DMS153 treated with DMSO at 0.1 percent for 48 hours (cell line): ENCODE measurements around the gene BST1.

Experiments used
- DNase-seq: peaks from one replicate; lab custom pipeline; 2025; ENCODE audit not compliant: unreplicated experiment; lab: John Stamatoyannopoulos, UW

The BST1 gene, protein sequence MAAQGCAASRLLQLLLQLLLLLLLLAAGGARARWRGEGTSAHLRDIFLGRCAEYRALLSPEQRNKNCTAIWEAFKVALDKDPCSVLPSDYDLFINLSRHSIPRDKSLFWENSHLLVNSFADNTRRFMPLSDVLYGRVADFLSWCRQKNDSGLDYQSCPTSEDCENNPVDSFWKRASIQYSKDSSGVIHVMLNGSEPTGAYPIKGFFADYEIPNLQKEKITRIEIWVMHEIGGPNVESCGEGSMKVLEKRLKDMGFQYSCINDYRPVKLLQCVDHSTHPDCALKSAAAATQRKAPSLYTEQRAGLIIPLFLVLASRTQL

GRCh38 chr4:15702941-15703403 is at the start of gene BST1:
BST1 (plus strand) TSS chr4:15703065; CDS start chr4:15703145, 80 bp downstream.
- no peak for DNase-seq

DNA sequence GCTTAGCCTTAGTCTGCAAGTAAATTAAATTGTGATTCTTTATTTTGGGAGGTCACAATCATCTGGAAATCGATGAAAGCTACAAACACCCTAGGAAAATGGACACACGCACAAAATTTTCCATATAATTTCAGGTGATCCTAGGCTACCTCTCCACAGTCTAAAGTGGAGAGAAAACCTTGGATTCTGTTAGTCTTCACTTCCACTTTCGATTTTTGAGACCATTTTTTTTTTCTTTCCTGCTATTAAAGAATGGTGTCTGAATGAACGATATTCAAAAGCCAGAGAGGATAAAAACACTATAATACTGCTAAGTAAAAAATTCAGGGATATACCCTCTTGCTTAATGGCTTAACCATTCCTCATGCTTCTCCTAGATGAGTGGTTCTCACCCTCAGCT is 49.4 kb upstream of the BST1 start:
- no peak for DNase-seq

DNA sequence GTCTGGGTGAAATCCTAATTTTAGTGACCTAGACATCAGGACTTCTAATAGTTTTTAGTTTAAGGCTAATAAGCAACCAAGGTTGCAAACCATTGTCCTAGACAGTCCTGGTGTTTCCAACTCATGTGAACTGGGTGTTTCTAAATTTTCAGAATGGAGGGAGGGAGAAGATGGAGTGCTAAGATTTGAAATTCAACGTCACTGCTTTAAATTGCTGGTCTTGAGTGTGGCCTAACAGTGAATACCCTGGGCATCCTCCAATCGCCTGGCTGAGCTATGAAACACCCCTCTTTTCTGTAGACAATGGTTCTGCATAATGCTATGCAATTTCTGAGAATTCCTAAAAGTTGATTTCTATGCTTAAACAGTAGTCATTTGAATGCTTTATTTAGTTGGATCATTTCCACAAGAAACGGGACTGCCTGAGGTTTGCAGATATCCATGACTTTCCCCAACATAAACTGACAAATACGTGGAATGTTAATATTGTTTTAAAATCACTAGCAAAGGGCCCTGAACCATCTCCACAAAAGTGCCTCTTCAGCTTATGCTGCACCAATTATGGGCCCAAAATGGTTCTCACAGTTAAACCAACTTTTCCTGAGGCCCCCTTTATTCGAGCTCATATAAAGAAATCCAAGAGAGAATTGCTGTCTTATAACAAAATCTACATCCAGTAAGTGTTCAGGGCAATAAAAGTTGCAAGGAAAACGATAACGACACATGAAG is 48.8 kb upstream of the BST1 start:
- DNase-seq: no peak

DNA sequence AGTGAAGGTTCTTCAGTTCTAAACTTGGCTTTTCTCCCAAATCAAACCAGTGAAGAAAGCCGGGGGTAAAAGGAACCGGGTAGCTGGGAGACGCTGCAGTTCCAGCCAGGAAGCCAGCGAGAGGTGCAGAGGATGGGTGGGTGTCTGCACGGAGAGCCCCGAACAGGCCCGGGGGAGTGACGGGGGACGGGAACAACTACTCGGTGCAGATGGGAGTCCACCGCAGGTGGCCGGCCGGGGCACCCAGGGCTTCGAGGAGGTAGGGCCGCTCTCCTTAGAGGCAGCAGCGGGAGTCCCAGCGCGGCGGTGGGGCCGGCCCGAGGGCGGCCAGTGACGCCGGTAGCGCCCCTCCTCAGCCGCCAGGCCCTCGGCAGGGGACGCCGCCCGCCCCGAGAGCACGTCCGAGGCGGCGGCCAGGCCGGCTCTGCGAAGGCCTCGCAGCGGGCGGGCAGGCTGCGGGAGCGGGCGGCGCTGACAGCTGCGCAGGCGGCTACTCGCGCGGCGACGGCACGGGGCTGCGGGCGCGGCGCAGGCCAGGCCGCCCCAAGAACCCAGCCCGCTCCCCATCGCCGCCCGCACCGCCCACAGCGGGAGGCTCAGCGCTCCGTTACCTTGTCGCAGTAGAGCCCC is 48.2 kb upstream of the BST1 start:
- DNase-seq: no peak

- peak; percentile 42 for DNase-seq
These were observed 47.4 kb upstream of the BST1 start, which contains the start of gene FBXL5 for GRCh38 chr4:15655223-15656037. FBXL5 (minus strand) TSS chr4:15655357; CDS start chr4:15655287, 70 bp downstream.

DNA sequence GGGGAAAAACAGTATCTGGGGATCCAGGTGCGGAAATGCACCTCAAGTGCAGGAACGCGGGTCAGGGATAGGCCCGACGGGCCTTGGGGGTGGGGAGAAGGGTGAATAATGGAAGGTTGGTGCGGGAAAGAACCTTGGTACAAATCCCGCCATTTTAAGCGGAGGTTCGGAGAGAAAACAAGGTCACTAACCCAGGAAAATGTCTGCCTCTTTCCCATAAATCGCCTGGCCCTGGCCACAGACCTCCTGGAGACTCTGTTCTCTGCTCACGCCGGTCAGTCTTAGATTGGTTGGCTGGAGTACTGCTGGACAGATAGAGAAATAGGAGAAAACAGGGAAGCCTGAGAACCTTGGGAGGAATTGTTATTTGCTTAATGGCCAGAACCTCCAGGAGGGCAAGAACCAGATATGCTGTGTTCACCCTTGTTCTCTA is 46.8 kb upstream of the BST1 start:
- DNase-seq: no peak

DNA sequence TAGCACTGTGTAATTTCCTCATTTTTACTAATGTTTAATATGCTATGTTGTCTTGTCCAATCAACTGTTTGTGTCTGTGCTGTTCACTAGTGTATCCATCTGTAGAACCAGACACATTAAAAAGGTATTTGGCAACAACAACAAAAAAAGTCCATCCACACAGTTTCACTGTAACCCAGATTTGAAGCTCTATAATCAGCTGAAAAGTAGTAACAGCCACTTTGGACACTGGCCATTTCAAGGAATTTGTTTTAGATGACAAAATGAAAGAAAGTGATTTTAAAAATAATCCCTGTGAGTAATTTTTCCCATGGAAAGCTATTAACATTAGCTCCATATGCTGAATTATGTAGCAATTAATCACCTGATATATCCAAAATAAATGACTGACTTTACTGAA is 45.5 kb upstream of the BST1 start:
- DNase-seq: no peak

GRCh38 chr4:15658136-15658770 is 44.6 kb upstream of the BST1 start:
- DNase-seq: no peak

DNA sequence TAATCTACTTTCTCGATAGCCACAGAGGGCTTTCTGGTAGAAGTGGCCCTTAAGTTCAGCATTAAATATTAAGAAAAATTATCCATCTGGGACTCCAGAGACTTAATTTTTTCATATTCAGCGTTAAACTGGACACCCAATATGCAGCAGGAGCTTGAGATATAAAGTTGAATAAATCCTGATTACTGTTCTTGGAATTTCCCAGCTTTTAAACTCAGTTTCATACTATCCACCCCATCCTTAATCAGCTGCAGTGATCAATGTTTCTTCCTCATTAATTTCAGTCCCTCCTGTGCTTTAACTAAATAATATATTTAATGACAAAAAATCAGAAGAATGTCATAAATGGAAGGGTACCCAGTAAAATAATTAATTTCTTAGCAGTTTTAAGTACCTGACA is 44.1 kb upstream of the BST1 start:
- no peak for DNase-seq

GRCh38 chr4:15659768-15660570 is 42.9 kb upstream of the BST1 start:
- DNase-seq: no peak

- DNase-seq: no peak
These were observed 37.0 kb upstream of the BST1 start for GRCh38 chr4:15665753-15666365.

DNA sequence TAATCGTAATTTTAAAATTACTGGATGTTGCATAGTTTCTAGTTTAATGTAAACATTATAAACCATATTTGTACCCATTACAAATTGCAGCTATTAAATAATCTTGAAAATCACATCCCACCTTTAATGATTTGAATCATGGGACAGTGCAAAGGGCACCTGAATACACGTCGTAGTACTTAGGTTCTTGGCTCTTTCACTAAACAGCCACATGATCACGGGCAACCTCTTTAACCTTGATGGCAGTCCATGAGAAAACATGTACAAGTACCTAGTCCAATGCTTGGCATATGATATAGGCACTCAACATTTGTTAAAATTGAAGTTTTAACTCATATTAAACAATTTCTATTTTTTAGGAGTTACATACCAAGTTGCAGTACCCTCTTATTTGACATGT is 35.9 kb upstream of the BST1 start:
- DNase-seq: no peak

DNA sequence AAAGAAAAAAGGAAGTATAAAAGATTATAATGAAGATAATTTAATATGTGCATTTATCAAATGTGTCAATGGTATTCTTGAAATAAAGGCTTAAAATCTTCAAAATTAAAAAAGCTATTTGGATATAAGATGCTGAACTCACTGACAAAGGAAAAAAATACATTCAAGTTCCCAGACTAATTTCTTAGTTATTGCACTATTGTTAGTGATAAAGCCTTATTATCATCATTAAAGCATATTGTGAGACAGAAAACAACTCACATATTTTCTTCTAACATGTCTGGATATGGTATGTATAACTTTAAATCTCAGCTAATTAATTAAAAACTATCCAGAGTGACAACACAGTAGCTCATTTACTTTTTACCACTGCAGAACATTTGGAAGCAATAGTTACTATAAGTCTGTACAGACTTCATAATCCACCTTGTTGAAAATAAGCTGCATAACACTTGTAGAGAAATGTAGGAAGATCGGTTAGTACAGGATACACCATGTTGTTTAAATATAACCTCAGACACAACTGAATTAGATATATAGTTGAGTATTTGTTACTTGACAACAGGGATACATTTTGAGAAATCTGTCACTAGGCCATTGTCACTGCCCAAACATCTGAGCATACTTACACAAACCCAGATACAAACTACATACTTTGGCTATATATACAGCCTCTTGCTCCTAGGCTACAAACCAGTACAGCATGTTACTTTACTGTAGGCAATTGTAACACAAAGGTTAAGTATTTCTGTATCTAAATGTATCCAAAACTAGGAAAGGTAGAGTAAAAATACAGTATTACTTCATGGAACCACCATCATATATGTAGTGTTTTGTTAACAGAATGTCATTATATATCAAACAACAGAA is 34.1 kb upstream of the BST1 start:
- DNase-seq: no peak

DNA sequence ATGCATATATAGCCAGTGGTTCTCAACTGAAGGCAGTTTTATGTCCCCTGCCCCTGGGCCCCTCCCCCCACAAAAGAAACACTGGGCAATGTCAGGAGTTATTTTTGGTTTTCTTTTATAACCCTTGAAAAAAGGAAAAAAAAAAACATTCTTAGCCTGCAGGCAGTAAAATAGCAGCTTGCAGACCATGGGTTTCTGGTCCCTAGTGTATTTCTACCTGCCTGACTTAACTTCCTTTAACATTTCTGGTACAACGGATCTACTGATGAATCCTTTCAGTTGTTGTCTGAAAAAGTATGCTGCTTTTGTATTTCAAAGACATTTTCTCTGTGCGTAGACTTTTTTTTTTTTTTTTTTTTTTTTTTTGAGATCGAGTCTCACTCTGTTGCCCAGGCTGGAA is 32.3 kb upstream of the BST1 start:
- no peak for DNase-seq

- DNase-seq: no peak
These were observed 30.8 kb upstream of the BST1 start for GRCh38 chr4:15672101-15672500.

- no peak for DNase-seq
These were observed 29.5 kb upstream of the BST1 start for GRCh38 chr4:15673337-15673736.

GRCh38 chr4:15674046-15674445 is 28.8 kb upstream of the BST1 start:
- no peak for DNase-seq

DNA sequence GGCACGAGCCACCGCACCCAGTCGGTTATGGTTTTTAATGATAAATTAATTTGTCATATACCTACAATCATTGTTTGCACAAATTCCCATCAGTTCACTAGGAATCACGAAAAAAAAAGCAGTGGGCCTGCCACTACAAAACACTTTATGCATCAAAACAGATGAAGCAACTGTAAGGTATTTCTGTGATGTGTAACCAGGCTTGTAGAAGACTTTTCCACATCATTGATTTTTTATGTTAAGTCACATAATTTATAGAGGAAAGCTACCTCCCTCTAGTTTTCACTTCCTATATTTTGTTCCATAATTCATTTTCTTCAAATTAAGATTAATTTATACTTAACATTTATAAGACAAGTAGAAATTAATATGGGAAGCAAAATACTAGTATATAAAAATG is 27.9 kb upstream of the BST1 start:
- no peak for DNase-seq
